ENCODE data around the gene GSTT2B. TPM values are rescaled to one million over a fixed set of nuclear protein-coding genes. Genes with fewer than 3 reads are reported as not detected.
A peak's percentile ranks its signal among the peaks of the same experiment; 100 is the strongest.
"Not testable (repeated sequence)": the region's sequence is repeated elsewhere in the genome, so short reads cannot be mapped to it uniquely, and the experiment has no call there.

GSTT2B gene
- total RNA-seq, 1 donor from 2014 or later = not detected

DNA sequence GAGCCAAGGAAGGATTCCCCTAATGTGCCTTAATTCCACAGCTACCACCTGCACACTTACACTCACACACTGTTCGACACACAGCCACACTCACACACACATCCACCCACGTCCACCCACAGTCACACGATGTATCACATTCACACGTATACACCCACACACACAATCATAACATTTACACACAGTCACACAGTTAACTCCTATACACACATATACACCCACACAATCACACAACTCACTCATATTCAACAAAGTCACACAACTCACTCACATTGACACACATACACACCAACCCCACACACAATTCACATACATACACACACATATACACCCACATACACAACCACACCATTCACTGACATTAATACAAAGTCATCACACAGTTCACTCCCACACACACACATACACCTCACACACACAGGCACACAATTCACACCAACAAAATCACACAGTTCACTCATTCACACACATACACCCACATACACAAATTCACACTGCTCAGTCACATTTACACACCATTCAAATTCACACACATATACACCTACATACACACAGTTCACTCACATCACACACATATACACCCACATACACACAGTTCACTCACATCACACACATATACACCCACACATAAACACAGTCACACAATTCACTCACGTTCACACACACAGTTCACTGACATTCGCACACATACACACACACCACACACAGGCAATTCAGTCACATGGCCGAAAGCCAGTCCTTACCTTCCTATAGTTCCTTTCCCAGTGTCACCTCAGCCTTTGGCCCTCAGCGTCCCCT, 6.6 kb downstream of the GSTT2B start:
- not testable (repeated sequence) for H3K9me3 Mint-ChIP-seq (ENCODE audit: unreplicated experiment); H3K36me3 Mint-ChIP-seq (ENCODE audit: unreplicated experiment); H3K4me1 Mint-ChIP-seq (ENCODE audit: unreplicated experiment); H3K27me3 Mint-ChIP-seq (ENCODE audit: unreplicated experiment); H3K4me3 Mint-ChIP-seq (ENCODE audit: unreplicated experiment); H3K27ac Mint-ChIP-seq (ENCODE audit: unreplicated experiment); DNase-seq (ENCODE audit: extremely low spot score, unreplicated experiment)

GRCh38 chr22:23953485-23953884, 7.5 kb downstream of the GSTT2B start:
- H3K36me3 Mint-ChIP-seq (ENCODE audit: unreplicated experiment); H3K27me3 Mint-ChIP-seq (ENCODE audit: unreplicated experiment); H3K4me3 Mint-ChIP-seq (ENCODE audit: unreplicated experiment); H3K9me3 Mint-ChIP-seq (ENCODE audit: unreplicated experiment); H3K4me1 Mint-ChIP-seq (ENCODE audit: unreplicated experiment); H3K27ac Mint-ChIP-seq (ENCODE audit: unreplicated experiment): not testable (repeated sequence)
- DNase-seq (ENCODE audit: extremely low spot score, unreplicated experiment) = peak; percentile 59

DNA sequence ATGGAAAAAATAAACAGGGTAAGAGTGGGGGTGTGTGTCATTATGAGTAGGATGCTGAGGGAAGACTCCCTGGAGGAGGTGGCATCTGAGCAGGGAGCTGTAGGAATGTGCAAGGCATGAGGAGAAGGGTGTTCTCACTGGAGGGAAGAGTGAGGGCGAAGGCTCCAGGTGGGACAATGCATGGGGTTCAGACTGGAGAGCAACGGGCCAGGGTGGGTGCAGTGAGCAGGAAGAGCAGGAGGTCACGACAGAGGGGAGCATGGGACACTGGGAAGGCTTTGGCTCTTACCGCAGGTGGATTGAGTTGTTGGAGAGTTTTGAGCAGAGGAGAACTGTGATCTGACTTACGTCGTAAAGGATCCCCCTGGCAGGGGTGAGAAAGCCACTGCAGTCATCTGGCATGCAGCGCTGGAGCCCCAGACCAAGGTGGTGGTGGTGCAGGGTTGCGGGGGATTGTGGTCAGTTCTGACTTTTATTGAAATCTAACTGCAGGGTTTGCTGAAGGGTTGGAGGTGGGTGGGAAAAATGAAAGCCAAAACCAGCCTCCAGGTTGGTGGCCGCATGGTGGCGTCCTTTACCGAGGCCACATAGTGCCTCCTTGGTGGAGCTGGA, 8.1 kb downstream of the GSTT2B start:
- DNase-seq (ENCODE audit: extremely low spot score, unreplicated experiment) = peak; percentile 66
- H3K9me3 Mint-ChIP-seq (ENCODE audit: unreplicated experiment); H3K4me3 Mint-ChIP-seq (ENCODE audit: unreplicated experiment); H3K36me3 Mint-ChIP-seq (ENCODE audit: unreplicated experiment); H3K27me3 Mint-ChIP-seq (ENCODE audit: unreplicated experiment); H3K4me1 Mint-ChIP-seq (ENCODE audit: unreplicated experiment); H3K27ac Mint-ChIP-seq (ENCODE audit: unreplicated experiment): not testable (repeated sequence)

- not testable (repeated sequence) for H3K27ac Mint-ChIP-seq (ENCODE audit: unreplicated experiment); H3K4me3 Mint-ChIP-seq (ENCODE audit: unreplicated experiment); H3K9me3 Mint-ChIP-seq (ENCODE audit: unreplicated experiment); H3K36me3 Mint-ChIP-seq (ENCODE audit: unreplicated experiment); H3K4me1 Mint-ChIP-seq (ENCODE audit: unreplicated experiment); H3K27me3 Mint-ChIP-seq (ENCODE audit: unreplicated experiment)
- peak; percentile 74 for DNase-seq (ENCODE audit: extremely low spot score, unreplicated experiment)
These were observed 9.6 kb downstream of the GSTT2B start for GRCh38 chr22:23951383-23951782.

GRCh38 chr22:23949764-23950163, 11.2 kb downstream of the GSTT2B start:
- H3K36me3 Mint-ChIP-seq (ENCODE audit: unreplicated experiment); H3K27ac Mint-ChIP-seq (ENCODE audit: unreplicated experiment); H3K9me3 Mint-ChIP-seq (ENCODE audit: unreplicated experiment); H3K27me3 Mint-ChIP-seq (ENCODE audit: unreplicated experiment); H3K4me3 Mint-ChIP-seq (ENCODE audit: unreplicated experiment); H3K4me1 Mint-ChIP-seq (ENCODE audit: unreplicated experiment): not testable (repeated sequence)
- peak; percentile 53 for DNase-seq (ENCODE audit: extremely low spot score, unreplicated experiment)

- H3K4me3 Mint-ChIP-seq (ENCODE audit: unreplicated experiment); H3K4me1 Mint-ChIP-seq (ENCODE audit: unreplicated experiment); DNase-seq (ENCODE audit: extremely low spot score, unreplicated experiment); H3K27ac Mint-ChIP-seq (ENCODE audit: unreplicated experiment); H3K36me3 Mint-ChIP-seq (ENCODE audit: unreplicated experiment); H3K27me3 Mint-ChIP-seq (ENCODE audit: unreplicated experiment); H3K9me3 Mint-ChIP-seq (ENCODE audit: unreplicated experiment): not testable (repeated sequence)
These were observed 13.6 kb downstream of the GSTT2B start for GRCh38 chr22:23947391-23947790.

DNA sequence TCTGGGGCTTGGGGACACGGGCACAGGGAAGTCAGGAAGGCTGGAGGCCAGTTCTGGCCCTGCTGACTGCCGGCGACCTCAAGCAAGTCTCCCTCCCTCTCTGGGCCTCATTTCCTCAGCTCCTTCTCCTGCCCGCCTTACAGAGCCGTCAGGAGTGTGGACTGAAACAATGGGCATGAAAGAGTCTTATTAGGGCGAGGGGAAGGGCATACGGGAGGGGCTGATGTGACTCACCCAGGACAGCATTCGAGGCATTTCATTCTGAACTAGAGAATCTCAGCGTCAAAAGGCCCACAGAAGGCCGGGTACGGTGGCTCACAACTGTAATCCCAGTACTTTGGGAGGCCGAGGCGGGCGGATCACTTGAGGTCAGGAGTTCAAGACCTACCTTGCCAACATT, 20.8 kb downstream of the GSTT2B start:
- H3K9me3 Mint-ChIP-seq (ENCODE audit: unreplicated experiment) = not testable (repeated sequence)

GRCh38 chr22:23939017-23939357, 22.0 kb downstream of the GSTT2B start:
- H3K27ac Mint-ChIP-seq (ENCODE audit: unreplicated experiment) = no peak overlapping the region

More for the DNA sequence above, 20.8 kb downstream of the GSTT2B start:
- not testable (repeated sequence) for H3K4me3 Mint-ChIP-seq (ENCODE audit: unreplicated experiment); H3K4me1 Mint-ChIP-seq (ENCODE audit: unreplicated experiment); DNase-seq (ENCODE audit: extremely low spot score, unreplicated experiment); H3K36me3 Mint-ChIP-seq (ENCODE audit: unreplicated experiment); H3K27me3 Mint-ChIP-seq (ENCODE audit: unreplicated experiment); H3K27ac Mint-ChIP-seq (ENCODE audit: unreplicated experiment)

More at GRCh38 chr22:23939017-23939357, 22.0 kb downstream of the GSTT2B start:
- no peak overlapping the region for H3K4me3 Mint-ChIP-seq (ENCODE audit: unreplicated experiment)
- no peaks in the 10 kb centered on the region for H3K27me3 Mint-ChIP-seq (ENCODE audit: unreplicated experiment)
- no peaks in the 10 kb centered on the region for H3K36me3 Mint-ChIP-seq (ENCODE audit: unreplicated experiment)
- no peak for DNase-seq (ENCODE audit: extremely low spot score, unreplicated experiment)
- H3K9me3 Mint-ChIP-seq (ENCODE audit: unreplicated experiment) = no peaks in the 10 kb centered on the region
- no peaks in the 10 kb centered on the region for H3K4me1 Mint-ChIP-seq (ENCODE audit: unreplicated experiment)
- TF ChIP-seq, protein P1, sequence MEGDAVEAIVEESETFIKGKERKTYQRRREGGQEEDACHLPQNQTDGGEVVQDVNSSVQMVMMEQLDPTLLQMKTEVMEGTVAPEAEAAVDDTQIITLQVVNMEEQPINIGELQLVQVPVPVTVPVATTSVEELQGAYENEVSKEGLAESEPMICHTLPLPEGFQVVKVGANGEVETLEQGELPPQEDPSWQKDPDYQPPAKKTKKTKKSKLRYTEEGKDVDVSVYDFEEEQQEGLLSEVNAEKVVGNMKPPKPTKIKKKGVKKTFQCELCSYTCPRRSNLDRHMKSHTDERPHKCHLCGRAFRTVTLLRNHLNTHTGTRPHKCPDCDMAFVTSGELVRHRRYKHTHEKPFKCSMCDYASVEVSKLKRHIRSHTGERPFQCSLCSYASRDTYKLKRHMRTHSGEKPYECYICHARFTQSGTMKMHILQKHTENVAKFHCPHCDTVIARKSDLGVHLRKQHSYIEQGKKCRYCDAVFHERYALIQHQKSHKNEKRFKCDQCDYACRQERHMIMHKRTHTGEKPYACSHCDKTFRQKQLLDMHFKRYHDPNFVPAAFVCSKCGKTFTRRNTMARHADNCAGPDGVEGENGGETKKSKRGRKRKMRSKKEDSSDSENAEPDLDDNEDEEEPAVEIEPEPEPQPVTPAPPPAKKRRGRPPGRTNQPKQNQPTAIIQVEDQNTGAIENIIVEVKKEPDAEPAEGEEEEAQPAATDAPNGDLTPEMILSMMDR (IDR thresholded peaks at IDR 0.05) = no peak
